ENCODE measurements around the gene CCL7.
"Not testable (repeated sequence)": the region's sequence is repeated elsewhere in the genome, so short reads cannot be mapped to it uniquely, and the experiment has no call there.

The CCL7 gene

GRCh38 chr17:34269969-34270368 is at the start of gene CCL7:
Gene CCL7, plus strand, starts transcription at chr17:34270221. Its CDS starts 70 bp downstream, at chr17:34270291.
- DNase-seq: no peak

- DNase-seq: no peak
Measured at GRCh38 chr17:34220752-34221395, 49.1 kb upstream of the CCL7 start.

- no peak for DNase-seq
Measured at GRCh38 chr17:34221411-34221810, 48.6 kb upstream of the CCL7 start.

GRCh38 chr17:34222722-34223497 is 47.1 kb upstream of the CCL7 start:
- no peak for DNase-seq

- DNase-seq: no peak
Measured at GRCh38 chr17:34225046-34225445, 45.0 kb upstream of the CCL7 start.

GRCh38 chr17:34226011-34226743 is 43.8 kb upstream of the CCL7 start:
- DNase-seq: no peak

GRCh38 chr17:34226744-34227034 is 43.3 kb upstream of the CCL7 start:
- no peak for DNase-seq

- DNase-seq: not testable (repeated sequence)
Measured at GRCh38 chr17:34227293-34227692, 42.7 kb upstream of the CCL7 start.

- no peak for DNase-seq
Measured at GRCh38 chr17:34227707-34228106, 42.3 kb upstream of the CCL7 start.

- no peak for DNase-seq
Measured at GRCh38 chr17:34228781-34229180, 41.2 kb upstream of the CCL7 start.

GRCh38 chr17:34230342-34230741 is 39.7 kb upstream of the CCL7 start:
- no peak for DNase-seq

GRCh38 chr17:34234616-34235015 is 35.4 kb upstream of the CCL7 start:
- no peak for DNase-seq

GRCh38 chr17:34235389-34236028 is 34.5 kb upstream of the CCL7 start:
- no peak for DNase-seq

GRCh38 chr17:34236281-34236892 is 33.6 kb upstream of the CCL7 start:
- no peak for DNase-seq

- no peak for DNase-seq
Measured at GRCh38 chr17:34237458-34237857, 32.6 kb upstream of the CCL7 start.

- DNase-seq: no peak
Measured at GRCh38 chr17:34241062-34241461, 29.0 kb upstream of the CCL7 start.

- no peak for DNase-seq
Measured at GRCh38 chr17:34242587-34243363, 27.2 kb upstream of the CCL7 start.

- no peak for DNase-seq
Measured at GRCh38 chr17:34243364-34244320, 26.4 kb upstream of the CCL7 start.

- no peak for DNase-seq
Measured at GRCh38 chr17:34245351-34245905, 24.6 kb upstream of the CCL7 start.

- DNase-seq: no peak
Measured at GRCh38 chr17:34246446-34246845, 23.6 kb upstream of the CCL7 start.

GRCh38 chr17:34246881-34247280 is 23.1 kb upstream of the CCL7 start:
- no peak for DNase-seq

All from NCI-H526 treated with DMSO at 0.1 percent for 48 hours (cell line).